HL-60 (cell line): ENCODE results near the gene PARP8.

Experiments
- CTCF ChIP-seq: IDR thresholded peaks from one replicate; pipeline ENCODE4 v1.5.1; 2011; ENCODE audit warnings: low read length, control low read depth, inconsistent platforms; ENCODE audit not compliant: insufficient read depth
- POLR2AphosphoS5 ChIP-seq: IDR thresholded peaks from 2 replicates; pipeline ENCODE4 v1.6.1; 2012; ENCODE audit warnings: low read depth

GRCh38 chr5:50763846-50764245 lies 97.4 kb downstream of the PARP8 start:
- TF ChIP-seq CTCF (no peak), POLR2AphosphoS5 (no peak)
